HG03280 (cell line): ENCODE measurements around the gene FRMD1.

Experiments used
- ATAC-seq: cut with Tn5 transposase; IDR thresholded peaks from one replicate; pipeline ENCODE4 v1.9.1; 2021; ENCODE audit warnings: mild to moderate bottlenecking, moderate library complexity; ENCODE audit not compliant: unreplicated experiment

FRMD1 gene

GRCh38 chr6:168057836-168058235, 21.2 kb downstream of the FRMD1 start:
- no peak for ATAC-seq

GRCh38 chr6:168056892-168057527, 22.0 kb downstream of the FRMD1 start:
- ATAC-seq: no peak

GRCh38 chr6:168055696-168056489, 23.1 kb downstream of the FRMD1 start:
- ATAC-seq: no peak

DNA sequence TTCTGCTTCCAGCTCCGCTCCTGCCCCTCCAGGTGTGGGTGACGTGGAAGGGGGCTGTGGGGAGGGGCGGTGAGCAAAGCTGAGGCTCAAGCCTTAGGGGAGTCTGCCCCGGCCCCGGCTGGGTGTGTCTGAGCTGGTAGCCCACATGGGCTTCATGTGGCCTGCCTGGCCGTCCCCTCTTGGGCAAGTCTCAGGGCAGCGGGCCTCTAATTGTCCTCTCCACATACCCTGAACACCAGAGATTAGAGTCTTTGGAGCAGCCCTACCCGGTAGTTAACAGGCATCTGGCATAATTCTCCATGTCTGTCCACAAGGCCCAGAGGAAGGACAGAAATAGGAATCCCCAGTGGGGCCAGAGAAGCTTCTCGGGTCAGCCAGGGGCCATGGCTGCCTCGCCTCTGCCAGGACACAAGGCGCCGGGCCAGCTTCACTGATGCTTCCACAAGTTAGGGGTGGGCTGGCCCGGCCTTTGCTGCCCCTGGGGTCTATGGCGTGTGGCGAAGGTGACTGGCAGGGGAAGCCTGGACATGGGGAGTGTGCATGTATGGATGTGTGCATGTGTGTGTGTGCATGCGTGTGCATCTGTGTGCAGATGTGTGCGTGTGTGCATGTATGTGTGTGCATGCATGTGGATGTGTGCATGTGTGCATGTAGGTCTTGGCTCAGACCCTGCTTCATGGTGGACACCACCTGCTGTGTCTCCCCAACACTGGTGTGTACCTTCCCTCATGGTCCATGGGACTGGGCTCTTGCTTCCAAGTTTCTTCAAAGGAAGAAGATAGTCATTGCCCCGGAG, 24.0 kb downstream of the FRMD1 start:
- ATAC-seq: no peak

DNA sequence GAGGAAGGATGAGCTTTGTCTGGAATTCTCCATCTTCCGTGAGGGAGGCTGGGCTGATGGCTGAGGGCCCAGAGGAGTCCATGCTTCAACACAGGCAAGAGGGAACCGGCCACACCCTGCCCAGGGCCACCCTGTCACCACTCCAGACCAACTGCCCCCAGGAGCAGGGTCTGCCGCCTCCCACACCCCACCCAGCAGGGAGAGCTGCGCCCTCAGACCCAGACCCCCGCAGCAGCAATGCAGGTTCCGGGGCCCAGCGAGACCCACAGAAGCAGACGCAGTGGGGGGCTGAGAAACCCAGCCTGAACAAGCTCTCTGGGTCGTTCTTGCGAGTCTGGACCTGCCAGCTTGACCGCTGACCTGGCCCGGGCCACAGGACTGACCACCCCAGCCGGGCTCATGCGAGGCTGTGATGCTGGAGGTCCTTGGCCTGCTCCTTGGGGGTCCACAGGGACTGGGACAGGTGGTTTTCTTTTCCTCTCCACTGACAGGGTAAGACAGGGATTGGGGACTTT, 25.0 kb downstream of the FRMD1 start:
- no peak for ATAC-seq

- no peak for ATAC-seq
These were observed 25.7 kb downstream of the FRMD1 start for GRCh38 chr6:168053086-168053956.

- ATAC-seq: no peak
These were observed 26.6 kb downstream of the FRMD1 start for GRCh38 chr6:168052291-168052891.

GRCh38 chr6:168051648-168052047, 27.4 kb downstream of the FRMD1 start:
- ATAC-seq: no peak

GRCh38 chr6:168050881-168051586, 28.0 kb downstream of the FRMD1 start:
- ATAC-seq: no peak

DNA sequence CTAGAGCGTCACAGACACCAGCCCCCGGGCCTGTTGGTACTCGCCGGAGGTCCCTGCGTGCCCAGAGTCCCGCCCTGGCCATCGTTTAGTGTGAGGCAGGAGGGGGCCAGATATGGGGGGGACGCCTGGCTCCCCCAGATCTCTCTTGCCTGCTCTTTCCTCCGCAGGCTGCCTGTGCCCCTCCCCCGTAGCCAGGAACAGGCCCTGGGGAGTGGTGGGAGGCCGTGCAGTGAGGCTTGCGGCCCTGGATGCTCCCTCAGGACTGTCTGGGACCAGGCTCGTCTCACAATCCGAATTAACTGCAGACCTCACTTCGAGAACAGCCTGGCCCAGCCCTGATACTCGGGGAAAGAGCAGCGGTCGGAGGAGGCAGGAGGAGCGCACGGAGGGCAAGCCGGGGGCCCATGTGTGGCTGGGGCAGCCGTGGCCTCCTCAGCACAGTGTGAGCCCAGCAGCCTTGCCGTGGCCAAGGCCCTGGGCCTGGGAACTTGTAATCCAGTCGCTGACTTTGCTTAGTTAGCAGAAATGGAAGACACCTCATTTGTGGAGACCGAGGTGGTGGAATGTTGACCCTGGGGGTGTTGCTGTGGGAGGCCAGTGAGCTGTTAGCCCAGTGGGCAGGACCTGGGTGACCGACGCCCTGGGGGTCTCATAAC, 28.7 kb downstream of the FRMD1 start:
- ATAC-seq: no peak

- ATAC-seq: no peak
These were observed 29.2 kb downstream of the FRMD1 start for GRCh38 chr6:168049706-168050224.

GRCh38 chr6:168049277-168049676, 29.7 kb downstream of the FRMD1 start:
- ATAC-seq: no peak

DNA sequence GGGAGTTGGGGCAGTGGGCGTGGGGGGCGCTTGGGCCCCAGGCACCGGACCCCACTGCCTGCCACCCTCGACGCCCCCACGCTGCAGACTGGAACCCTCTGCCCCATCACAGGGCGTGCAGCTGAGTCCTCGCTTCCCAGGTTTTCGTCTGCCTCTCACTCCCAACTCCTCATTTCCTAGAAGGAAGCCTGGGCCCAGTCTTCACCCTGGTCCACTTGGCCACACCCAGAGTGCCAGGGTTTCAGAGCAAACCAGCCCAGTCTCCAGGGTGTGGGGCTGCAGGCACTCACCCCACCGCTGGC, 30.3 kb downstream of the FRMD1 start:
- ATAC-seq: no peak

DNA sequence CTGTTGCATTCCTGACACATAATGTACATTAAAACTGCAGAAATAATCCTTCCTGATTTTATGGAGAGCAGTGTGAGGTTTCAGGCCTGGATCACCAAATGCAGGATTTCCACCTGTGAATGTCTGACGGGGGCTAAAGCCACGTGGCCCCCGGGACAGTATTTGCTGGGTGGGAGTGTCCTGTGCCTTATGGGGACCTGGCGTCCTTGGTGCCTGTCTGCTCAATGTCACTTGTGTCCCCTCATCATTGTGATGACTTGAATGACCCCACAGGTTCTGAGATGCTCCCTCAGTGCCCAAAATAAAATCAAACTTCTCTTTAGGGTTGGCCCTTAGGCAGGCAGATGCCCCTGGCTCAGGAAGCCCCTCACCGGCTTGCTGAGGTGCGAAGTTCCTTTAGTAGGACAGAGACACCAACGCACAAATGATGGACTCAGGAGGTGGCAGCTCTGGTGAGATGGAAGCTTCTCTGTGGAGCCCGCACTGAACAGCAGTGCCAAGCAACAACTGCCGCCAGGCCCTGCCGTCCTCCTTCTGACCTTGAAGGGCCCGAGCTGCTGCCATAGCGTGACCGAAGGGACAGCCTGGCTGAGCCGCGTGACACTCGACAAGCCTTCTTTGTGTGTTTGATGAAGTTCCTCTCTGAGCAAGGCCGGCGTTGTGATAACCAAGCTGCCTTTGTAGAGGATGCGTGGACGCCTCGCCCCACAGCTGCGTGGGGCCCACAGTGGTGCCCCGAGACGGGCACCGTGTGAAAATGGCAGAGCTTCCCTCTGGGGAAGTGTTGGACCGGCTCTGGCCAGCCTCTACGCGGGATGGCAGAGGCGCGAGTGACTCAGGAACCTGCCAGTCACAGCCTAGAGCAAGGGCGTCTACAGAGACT, 30.9 kb downstream of the FRMD1 start:
- ATAC-seq: no peak

GRCh38 chr6:168046696-168047095, 32.3 kb downstream of the FRMD1 start:
- ATAC-seq: no peak

GRCh38 chr6:168045706-168046620, 33.0 kb downstream of the FRMD1 start:
- ATAC-seq: no peak

- ATAC-seq: no peak
These were observed 33.8 kb downstream of the FRMD1 start for GRCh38 chr6:168045141-168045691.
